Measurements from ENCODE around the gene ART4.

Gene ART4

DNA sequence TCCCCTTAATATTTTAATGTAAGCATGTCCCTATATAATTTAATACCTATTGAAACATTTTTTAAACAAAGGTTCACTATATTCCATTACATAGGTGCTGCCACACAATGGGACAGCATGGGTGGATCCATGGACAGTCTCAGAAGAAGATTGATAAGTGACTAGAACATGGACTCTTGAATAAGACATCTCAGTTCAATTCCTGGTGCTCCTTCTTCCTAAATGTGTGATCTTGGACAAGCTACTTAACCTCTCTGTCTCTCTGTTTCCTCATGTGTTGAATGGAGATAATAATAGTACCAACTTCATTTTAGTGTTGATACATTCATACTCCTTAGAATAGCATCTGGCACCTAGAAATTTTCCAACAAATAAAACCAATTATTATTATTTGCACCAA, 1.1 kb upstream of the ART4 start:
- ATAC-seq, result no peak
- TF ChIP-seq ZNF8 (CRISPR knock-in tag; IDR thresholded peaks at IDR 0.05), result no peak
- TF ChIP-seq TOX (CRISPR knock-in tag; IDR thresholded peaks at IDR 0.05; ENCODE audit: borderline replicate concordance), result no peak
- no peak for TF ChIP-seq CSDC2 (CRISPR knock-in tag; IDR thresholded peaks at IDR 0.05)

- no peak for ATAC-seq
- TF ChIP-seq ZNF565 (CRISPR knock-in tag; conservative IDR thresholded peaks at IDR 0.05; ENCODE audit: low read depth) (no peak), ZNF70 (CRISPR knock-in tag; IDR thresholded peaks at IDR 0.05) (no peak), TOX (CRISPR knock-in tag; IDR thresholded peaks at IDR 0.05; ENCODE audit: borderline replicate concordance) (no peak), ESRRG (CRISPR knock-in tag; IDR thresholded peaks at IDR 0.05) (no peak), ZC3H10 (CRISPR knock-in tag; IDR thresholded peaks at IDR 0.05) (no peak), TCF4 (CRISPR knock-in tag; IDR thresholded peaks at IDR 0.05; ENCODE audit: borderline replicate concordance) (no peak), ZFP3 (CRISPR knock-in tag; IDR thresholded peaks at IDR 0.05) (no peak), CSDC2 (CRISPR knock-in tag; IDR thresholded peaks at IDR 0.05) (no peak), PPARA (CRISPR knock-in tag; IDR thresholded peaks at IDR 0.05; ENCODE audit: borderline replicate concordance) (no peak), GLIS3 (CRISPR knock-in tag; IDR thresholded peaks at IDR 0.05) (no peak), ARNTL (CRISPR knock-in tag; IDR thresholded peaks at IDR 0.05; ENCODE audit: borderline replicate concordance, low read depth) (no peak), CSRNP3 (CRISPR knock-in tag; IDR thresholded peaks at IDR 0.05) (no peak), SNAI2 (CRISPR knock-in tag; IDR thresholded peaks at IDR 0.05) (no peak)
- TF ChIP-seq, protein P1, sequence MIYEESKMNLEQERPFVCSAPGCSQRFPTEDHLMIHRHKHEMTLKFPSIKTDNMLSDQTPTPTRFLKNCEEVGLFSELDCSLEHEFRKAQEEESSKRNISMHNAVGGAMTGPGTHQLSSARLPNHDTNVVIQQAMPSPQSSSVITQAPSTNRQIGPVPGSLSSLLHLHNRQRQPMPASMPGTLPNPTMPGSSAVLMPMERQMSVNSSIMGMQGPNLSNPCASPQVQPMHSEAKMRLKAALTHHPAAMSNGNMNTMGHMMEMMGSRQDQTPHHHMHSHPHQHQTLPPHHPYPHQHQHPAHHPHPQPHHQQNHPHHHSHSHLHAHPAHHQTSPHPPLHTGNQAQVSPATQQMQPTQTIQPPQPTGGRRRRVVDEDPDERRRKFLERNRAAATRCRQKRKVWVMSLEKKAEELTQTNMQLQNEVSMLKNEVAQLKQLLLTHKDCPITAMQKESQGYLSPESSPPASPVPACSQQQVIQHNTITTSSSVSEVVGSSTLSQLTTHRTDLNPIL (CRISPR knock-in tag; IDR thresholded peaks at IDR 0.05; ENCODE audit: low read depth), result no peak
- TF ChIP-seq, protein P2, sequence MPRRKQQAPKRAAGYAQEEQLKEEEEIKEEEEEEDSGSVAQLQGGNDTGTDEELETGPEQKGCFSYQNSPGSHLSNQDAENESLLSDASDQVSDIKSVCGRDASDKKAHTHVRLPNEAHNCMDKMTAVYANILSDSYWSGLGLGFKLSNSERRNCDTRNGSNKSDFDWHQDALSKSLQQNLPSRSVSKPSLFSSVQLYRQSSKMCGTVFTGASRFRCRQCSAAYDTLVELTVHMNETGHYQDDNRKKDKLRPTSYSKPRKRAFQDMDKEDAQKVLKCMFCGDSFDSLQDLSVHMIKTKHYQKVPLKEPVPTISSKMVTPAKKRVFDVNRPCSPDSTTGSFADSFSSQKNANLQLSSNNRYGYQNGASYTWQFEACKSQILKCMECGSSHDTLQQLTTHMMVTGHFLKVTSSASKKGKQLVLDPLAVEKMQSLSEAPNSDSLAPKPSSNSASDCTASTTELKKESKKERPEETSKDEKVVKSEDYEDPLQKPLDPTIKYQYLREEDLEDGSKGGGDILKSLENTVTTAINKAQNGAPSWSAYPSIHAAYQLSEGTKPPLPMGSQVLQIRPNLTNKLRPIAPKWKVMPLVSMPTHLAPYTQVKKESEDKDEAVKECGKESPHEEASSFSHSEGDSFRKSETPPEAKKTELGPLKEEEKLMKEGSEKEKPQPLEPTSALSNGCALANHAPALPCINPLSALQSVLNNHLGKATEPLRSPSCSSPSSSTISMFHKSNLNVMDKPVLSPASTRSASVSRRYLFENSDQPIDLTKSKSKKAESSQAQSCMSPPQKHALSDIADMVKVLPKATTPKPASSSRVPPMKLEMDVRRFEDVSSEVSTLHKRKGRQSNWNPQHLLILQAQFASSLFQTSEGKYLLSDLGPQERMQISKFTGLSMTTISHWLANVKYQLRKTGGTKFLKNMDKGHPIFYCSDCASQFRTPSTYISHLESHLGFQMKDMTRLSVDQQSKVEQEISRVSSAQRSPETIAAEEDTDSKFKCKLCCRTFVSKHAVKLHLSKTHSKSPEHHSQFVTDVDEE (CRISPR knock-in tag; IDR thresholded peaks at IDR 0.05), result no peak
- TF ChIP-seq, protein P3, sequence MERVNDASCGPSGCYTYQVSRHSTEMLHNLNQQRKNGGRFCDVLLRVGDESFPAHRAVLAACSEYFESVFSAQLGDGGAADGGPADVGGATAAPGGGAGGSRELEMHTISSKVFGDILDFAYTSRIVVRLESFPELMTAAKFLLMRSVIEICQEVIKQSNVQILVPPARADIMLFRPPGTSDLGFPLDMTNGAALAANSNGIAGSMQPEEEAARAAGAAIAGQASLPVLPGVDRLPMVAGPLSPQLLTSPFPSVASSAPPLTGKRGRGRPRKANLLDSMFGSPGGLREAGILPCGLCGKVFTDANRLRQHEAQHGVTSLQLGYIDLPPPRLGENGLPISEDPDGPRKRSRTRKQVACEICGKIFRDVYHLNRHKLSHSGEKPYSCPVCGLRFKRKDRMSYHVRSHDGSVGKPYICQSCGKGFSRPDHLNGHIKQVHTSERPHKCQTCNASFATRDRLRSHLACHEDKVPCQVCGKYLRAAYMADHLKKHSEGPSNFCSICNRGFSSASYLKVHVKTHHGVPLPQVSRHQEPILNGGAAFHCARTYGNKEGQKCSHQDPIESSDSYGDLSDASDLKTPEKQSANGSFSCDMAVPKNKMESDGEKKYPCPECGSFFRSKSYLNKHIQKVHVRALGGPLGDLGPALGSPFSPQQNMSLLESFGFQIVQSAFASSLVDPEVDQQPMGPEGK (CRISPR knock-in tag; IDR thresholded peaks at IDR 0.05; ENCODE audit: borderline replicate concordance), result no peak
Measured at GRCh38 chr12:14842315-14842714, 1.0 kb downstream of the ART4 start.

DNA sequence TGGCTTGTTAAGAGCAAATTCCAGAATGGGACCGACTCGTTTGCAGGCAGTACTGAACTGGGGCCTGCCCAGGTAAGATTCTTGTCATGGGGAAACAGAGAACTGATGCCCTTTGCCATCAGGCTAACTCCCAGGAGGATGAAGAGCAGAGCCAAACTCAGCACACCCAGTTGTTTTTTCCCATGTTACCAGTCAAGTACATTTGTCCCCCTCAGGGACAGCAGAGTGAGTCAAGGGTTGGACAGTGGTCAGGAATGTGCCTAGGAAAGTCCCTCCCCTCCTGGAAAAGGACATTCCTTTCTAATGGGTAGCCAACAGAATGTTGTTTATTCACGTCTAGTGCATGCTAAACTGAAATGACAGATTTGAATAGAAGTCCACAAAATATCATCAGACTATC, 1.6 kb downstream of the ART4 start:
- TF ChIP-seq ISL1 (CRISPR knock-in tag; IDR thresholded peaks at IDR 0.05) (peak; percentile 86), CSRNP3 (CRISPR knock-in tag; IDR thresholded peaks at IDR 0.05) (no peak)
- TF ChIP-seq, protein P1 (CRISPR knock-in tag; IDR thresholded peaks at IDR 0.05; ENCODE audit: low read depth), result peak; percentile 35; the same call in 1 of the 2 replicates
- TF ChIP-seq, protein P3 (CRISPR knock-in tag; IDR thresholded peaks at IDR 0.05; ENCODE audit: borderline replicate concordance), result no peak
- TF ChIP-seq, protein P2 (CRISPR knock-in tag; IDR thresholded peaks at IDR 0.05), result no peak
- ATAC-seq, result peak; percentile 73

Data from SK-N-SH treated with all-trans-retinoic acid at 6 μM for 48 hours (cell line).